Measurements from ENCODE around the gene PSG5.
"Not testable (repeated sequence)": the region's sequence is repeated elsewhere in the genome, so short reads cannot be mapped to it uniquely, and the experiment has no call there.

PSG5 gene

DNA sequence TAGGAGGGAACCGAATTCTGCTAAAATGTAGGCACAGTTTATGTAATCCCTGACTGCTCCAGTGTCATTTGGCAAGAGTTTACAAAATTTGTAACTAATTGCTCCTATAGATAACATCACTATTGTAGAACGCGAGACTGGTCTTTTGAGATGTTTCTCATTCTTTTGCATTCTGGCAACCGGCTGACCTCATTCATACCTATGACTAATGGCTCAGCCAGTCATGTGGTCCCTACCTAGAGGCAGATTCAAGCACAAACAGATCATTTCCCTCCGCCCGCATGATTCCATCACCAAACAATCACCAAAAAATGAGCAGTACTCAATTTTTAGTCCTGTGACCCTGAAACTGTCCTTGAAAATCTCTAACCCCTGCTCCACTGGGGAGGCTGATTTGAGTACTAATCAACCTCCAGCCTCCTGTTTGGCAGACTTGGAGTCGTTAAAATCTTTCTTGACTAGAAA is 15.0 kb upstream of the PSG5 start:
- H3K9me3 Mint-ChIP-seq; H3K4me3 Mint-ChIP-seq; H3K27me3 Mint-ChIP-seq; H3K4me1 Mint-ChIP-seq (ENCODE audit: low read depth); H3K36me3 Mint-ChIP-seq (ENCODE audit: low read depth); H3K27ac Mint-ChIP-seq; intact Hi-C loops (cut with micrococcal nuclease): not testable (repeated sequence)

DNA sequence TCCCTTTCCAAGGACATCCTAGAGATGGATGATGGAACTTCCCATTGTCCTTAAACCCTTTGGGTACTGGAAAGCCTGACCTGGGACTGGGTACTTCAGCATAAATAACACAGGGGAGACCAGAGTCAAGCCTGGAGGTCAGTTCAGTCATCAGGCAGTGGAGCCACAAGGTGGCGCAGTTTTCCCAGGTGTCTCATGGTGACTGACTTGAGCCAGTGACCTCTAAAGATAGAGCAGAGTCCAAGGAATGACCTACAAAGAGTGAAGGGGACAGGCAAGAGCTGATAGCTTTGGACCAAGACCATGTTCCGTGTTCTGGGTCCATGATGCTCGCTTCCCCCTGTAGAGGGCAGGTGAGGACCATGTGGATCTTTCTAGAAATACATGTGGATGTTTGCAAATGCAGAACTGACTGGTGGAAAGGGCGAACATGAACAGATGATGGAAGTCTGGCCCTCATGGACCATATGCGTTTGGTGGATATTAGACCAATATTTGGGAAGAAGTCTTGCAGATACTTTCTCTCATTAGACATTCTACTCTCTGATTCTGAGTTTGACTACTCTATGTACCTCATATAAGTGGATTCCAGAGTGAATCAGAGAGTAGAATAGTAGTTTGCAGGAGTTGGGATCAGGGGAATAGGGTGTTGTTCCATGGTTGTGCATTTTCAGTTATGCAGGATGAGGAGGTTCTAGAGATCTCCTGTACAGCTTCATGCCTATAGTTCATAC is 12.5 kb upstream of the PSG5 start:
- H3K27me3 Mint-ChIP-seq; H3K27ac Mint-ChIP-seq; H3K4me3 Mint-ChIP-seq; intact Hi-C loops (cut with micrococcal nuclease); H3K9me3 Mint-ChIP-seq; H3K4me1 Mint-ChIP-seq (ENCODE audit: low read depth); H3K36me3 Mint-ChIP-seq (ENCODE audit: low read depth): not testable (repeated sequence)

DNA sequence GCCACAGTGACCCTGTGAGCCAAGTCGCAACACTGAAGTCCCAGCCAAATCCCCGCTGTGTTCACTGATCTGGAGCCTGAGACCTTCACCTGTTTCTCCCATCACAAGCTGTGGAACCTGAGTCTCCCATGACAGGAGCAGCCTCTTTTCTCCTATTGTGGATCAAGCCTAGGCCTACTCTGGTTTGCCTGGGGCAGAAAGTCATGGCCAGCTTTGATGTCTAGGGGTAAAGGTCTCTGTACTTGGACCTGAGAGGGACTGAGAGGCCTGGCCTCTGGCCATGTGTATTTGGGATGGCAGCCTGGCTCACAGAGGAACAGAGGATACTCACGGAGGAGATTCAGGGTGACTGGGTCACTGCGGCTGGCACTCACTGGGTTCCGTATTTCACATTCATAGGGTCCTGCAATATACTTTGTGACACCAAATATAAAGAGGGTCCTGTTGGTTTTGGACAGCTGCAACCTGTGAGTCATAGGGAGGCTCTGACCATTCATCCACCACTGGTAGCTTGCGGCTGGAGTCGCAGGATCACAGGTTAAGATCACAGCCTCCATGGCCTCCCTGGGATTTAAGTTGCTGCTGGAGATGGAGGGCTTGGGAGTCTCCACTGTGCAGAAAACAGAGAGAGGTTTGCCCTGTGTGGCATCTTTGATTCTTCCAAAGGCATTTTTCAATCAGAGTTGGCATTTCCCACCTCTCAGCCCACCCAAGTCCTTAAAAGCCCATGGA is 11.5 kb upstream of the PSG5 start:
- H3K4me1 Mint-ChIP-seq (ENCODE audit: low read depth); H3K9me3 Mint-ChIP-seq; H3K27ac Mint-ChIP-seq; H3K36me3 Mint-ChIP-seq (ENCODE audit: low read depth); H3K27me3 Mint-ChIP-seq; H3K4me3 Mint-ChIP-seq; intact Hi-C loops (cut with micrococcal nuclease): not testable (repeated sequence)

DNA sequence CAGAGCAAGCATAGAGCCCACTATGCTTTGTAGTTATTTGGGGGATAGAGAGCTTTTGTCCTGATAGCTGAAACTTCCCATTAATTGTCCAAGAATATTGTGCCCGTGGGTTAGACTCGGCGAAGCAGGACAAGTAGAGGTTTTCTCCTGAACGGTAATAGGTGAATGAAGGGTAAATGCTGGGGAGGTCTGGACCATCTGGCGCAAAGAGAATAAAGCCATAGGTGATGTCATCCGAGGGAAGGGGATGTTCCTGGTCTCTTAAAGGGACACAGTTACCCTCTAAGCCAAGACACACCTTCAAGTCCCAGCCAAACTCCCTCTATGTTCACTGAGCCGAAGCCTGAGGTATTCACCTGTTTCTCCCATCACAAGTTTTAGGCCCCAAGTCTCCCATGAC is 8.1 kb upstream of the PSG5 start:
- H3K36me3 Mint-ChIP-seq (ENCODE audit: low read depth); H3K4me1 Mint-ChIP-seq (ENCODE audit: low read depth); H3K9me3 Mint-ChIP-seq; intact Hi-C loops (cut with micrococcal nuclease); H3K4me3 Mint-ChIP-seq; H3K27me3 Mint-ChIP-seq; H3K27ac Mint-ChIP-seq: not testable (repeated sequence)

DNA sequence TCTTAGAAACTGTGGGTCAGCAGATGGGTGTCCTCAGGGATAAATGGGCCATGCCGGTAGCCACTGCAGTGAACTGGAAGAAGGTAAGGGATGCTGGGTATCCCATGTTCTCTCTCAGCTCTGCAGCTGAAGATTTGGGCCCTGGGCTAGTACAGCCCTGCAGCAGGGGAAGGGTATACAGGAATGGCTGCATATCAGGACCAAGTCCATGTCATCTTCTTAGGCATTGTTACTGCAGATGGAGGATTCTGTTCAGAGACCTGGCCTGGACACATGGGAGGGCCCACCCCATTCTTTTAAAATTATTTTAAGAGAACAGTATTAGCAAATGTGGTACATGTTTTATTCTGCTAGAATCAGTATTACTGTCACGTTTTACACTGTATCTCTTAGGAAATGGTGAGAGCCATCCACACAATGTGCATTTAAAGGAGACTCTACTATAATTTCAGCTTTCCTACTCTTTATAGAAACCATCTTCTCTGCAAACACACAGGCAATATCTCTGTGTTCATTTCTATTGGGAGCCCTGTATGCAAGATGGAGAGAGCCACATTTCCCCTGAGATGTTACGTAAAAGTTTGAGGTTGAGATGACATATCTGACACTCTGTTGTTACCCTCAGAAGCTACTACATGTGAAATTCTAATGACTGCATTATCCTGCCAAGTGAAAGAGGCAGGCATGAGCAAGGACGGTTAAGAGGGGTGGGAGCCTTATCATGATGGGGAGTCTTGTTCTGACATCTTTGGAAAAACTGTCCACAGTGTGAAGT is 6.2 kb upstream of the PSG5 start:
- H3K36me3 Mint-ChIP-seq (ENCODE audit: low read depth); H3K4me3 Mint-ChIP-seq; intact Hi-C loops (cut with micrococcal nuclease); H3K4me1 Mint-ChIP-seq (ENCODE audit: low read depth); H3K27ac Mint-ChIP-seq; H3K9me3 Mint-ChIP-seq; H3K27me3 Mint-ChIP-seq: not testable (repeated sequence)

DNA sequence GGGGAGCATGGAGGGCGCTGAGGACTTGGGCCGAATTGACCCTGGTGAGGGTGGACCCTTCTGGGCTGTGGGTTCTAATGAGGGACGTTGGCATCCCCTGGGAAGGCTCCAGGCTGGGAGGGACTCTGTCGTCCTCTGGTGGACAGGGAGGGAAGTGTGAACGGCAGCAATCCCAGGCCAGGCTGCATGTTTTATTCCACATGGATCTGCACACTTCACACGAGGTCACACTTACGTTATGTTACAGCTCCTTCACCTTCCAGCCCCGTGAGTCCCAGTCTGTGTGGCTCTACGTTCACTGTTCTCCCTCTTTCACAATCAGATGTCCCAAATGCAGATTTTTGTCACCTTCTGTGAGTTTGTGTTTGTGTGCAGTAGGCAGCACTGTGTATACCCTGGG is 1.8 kb upstream of the PSG5 start:
- H3K9me3 Mint-ChIP-seq; H3K36me3 Mint-ChIP-seq (ENCODE audit: low read depth); intact Hi-C loops (cut with micrococcal nuclease); H3K4me1 Mint-ChIP-seq (ENCODE audit: low read depth); H3K27me3 Mint-ChIP-seq; H3K27ac Mint-ChIP-seq; H3K4me3 Mint-ChIP-seq: not testable (repeated sequence)

DNA sequence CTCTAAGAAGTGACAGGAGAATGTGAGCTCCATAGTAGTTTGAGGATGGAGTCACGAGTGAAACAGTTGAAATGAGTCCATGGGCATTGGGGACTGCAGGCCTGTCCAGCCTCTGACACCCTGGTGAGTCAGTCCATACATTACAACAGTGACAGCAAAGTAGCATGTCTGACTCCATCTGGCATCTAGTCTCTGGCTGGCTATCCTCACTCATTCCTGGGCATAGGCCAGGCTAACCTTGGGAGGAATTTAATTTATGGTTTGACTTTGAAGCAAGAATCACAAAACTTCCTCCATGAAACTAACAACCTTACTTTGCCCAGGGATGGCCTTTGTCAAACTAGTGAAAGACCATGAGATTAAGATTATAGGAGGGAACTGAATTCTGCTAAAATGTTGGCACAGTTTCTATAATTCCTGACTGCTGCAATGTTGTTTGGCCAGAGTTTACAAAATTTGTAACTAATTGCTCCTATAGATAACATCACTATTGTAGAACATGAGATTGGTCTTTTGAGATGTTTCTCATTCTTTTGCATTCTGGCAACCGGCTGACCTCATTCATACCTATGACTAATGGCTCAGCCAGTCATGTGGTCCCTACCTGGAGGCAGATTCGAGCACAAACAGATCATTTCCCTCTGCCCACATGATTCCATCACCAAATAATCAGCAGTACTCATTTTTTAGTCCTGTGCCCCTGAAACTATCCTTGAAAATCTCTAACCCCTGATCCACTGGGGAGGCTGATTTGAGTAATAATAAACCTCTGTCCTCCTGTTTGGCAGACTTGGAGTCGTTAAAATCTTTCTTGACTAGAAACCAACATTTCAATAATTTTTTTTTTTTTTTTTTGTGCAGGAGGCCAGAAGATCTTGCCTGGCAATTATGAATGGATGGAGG is 4.2 kb downstream of the PSG5 start:
- H3K4me1 Mint-ChIP-seq (ENCODE audit: low read depth); intact Hi-C loops (cut with micrococcal nuclease); H3K27me3 Mint-ChIP-seq; H3K9me3 Mint-ChIP-seq; H3K27ac Mint-ChIP-seq; H3K4me3 Mint-ChIP-seq; H3K36me3 Mint-ChIP-seq (ENCODE audit: low read depth): not testable (repeated sequence)

DNA sequence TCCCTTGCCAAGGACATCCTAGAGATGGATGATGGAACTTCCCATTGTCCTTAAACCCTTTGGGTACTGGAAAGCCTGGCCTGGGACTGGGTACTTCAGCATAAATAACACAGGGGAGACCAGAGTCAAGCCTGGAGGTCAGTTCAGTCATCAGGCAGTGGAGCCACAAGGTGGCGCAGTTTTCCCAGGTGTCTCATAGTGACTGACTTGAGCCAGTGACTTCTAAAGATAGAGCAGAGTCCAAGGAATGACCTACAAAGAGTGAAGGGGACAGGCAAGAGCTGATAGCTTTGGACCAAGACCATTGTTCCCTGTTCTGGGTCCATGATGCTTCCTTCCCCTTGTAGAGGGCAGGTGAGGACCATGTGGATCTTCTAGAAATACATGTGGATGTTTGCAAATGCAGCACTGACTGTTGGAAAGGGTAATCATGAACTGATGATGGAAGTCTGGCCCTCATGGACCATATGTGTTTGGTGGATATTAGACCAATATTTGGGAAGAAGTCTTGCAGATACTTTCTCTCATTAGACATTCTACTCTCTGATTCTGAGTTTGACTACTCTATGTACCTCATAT is 6.7 kb downstream of the PSG5 start:
- H3K4me1 Mint-ChIP-seq (ENCODE audit: low read depth); intact Hi-C loops (cut with micrococcal nuclease); H3K36me3 Mint-ChIP-seq (ENCODE audit: low read depth); H3K4me3 Mint-ChIP-seq; H3K9me3 Mint-ChIP-seq; H3K27ac Mint-ChIP-seq; H3K27me3 Mint-ChIP-seq: not testable (repeated sequence)

DNA sequence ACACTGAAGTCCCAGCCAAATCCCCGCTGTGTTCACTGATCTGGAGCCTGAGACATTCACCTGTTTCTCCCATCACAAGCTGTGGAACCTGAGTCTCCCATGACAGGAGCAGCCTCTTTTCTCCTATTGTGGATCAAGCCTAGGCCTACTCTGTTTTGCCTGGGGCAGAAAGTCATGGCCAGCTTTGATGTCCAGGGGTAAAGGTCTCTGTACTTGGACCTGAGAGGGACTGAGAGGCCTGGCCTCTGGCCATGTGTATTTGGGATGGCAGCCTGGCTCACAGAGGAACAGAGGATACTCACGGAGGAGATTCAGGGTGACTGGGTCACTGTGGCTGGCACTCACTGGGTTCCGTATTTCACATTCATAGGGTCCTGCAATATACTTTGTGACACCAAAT is 7.8 kb downstream of the PSG5 start:
- not testable (repeated sequence) for H3K27ac Mint-ChIP-seq

DNA sequence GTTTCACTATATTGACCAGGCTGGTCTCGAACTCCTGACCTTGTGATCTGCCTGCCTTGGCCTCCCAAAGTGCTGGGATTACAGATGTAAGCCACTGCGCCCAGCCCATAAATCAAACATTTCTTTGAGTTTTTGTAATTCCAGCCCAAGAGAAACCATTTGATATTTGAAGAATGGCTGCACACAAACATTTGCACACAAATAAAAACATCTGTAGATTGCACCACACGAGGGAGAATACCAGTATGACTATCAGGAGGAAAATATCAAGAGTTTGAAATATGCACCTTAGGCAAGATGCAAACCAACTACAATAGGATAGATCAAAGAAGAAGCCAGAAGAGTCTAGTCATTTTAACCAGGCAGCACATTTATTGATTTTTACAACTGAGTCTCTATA is 20.4 kb downstream of the PSG5 start:
- H3K27ac Mint-ChIP-seq; H3K36me3 Mint-ChIP-seq (ENCODE audit: low read depth); H3K9me3 Mint-ChIP-seq; H3K4me1 Mint-ChIP-seq (ENCODE audit: low read depth); H3K27me3 Mint-ChIP-seq; intact Hi-C loops (cut with micrococcal nuclease); H3K4me3 Mint-ChIP-seq: not testable (repeated sequence)

More for the DNA sequence above, 7.8 kb downstream of the PSG5 start:
- H3K36me3 Mint-ChIP-seq (ENCODE audit: low read depth); H3K9me3 Mint-ChIP-seq; intact Hi-C loops (cut with micrococcal nuclease); H3K4me1 Mint-ChIP-seq (ENCODE audit: low read depth); H3K27me3 Mint-ChIP-seq; H3K4me3 Mint-ChIP-seq: not testable (repeated sequence)

DNA sequence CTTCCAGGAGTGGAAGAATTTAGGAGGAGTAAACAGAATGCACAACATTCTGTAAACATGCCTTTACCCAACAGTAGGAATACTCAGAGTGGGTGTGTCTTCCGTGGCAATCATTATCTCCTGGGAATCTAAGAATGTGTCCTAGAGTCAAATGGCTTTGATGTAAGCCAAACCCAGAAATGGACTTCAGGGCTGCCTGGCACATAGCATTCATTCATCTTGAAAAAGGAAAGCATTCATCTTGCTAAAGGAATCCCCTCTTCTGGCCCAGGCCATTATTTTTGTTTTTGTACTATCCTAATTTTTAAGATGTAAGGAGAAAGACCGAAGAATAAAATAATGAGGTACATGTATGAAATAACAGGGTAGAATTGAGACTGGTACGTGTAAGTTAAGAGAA is 23.2 kb downstream of the PSG5 start:
- intact Hi-C loops (cut with micrococcal nuclease); H3K4me3 Mint-ChIP-seq; H3K36me3 Mint-ChIP-seq (ENCODE audit: low read depth); H3K4me1 Mint-ChIP-seq (ENCODE audit: low read depth); H3K27ac Mint-ChIP-seq; H3K9me3 Mint-ChIP-seq; H3K27me3 Mint-ChIP-seq: not testable (repeated sequence)

DNA sequence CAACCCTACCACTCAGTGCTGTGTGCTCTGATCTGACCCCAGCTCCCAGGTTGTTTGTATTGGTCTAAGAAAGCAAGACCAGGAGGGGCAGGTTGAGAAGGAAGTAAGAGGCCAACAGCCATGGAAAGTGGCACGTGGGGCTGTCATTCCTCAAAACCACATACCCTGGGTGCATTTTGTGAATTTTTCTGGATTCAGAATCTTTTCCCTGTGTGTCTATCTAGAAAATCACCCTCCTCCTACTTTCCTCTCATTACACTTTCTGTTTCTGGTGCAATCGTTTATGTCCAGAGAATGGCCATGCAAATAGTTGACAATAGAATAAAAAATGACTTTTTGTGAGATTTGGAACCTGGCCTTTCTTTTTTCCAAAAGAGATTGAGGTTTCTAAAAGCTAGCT is 24.1 kb downstream of the PSG5 start:
- intact Hi-C loops (cut with micrococcal nuclease); H3K4me1 Mint-ChIP-seq (ENCODE audit: low read depth); H3K4me3 Mint-ChIP-seq; H3K27ac Mint-ChIP-seq; H3K9me3 Mint-ChIP-seq; H3K36me3 Mint-ChIP-seq (ENCODE audit: low read depth); H3K27me3 Mint-ChIP-seq: not testable (repeated sequence)

DNA sequence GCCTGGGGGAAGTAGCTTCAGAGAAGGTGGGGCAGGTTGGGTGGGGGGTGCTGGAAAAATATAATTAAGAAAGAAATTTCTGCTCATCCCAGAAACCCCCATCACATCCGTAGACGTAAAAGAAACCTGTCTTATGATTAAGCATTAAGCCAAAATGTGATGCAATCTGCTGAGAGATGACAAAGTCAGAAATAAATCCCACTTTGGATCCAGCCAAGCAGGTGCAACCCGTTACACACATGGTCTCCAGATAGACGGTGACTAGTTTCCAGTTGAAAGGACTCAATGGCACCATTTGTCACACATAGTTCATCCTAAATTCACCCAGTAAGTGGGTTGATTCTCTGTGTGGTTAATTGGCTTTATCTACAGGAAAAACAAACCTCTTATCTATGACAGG is 34.1 kb downstream of the PSG5 start:
- no peaks in the 10 kb centered on the region for H3K27me3 Mint-ChIP-seq
- no peak overlapping the region for H3K27ac Mint-ChIP-seq

More for the DNA sequence above, 34.1 kb downstream of the PSG5 start:
- peaks cover 9% of the 10 kb centered on the region for H3K9me3 Mint-ChIP-seq
- no peaks in the 10 kb centered on the region for H3K4me1 Mint-ChIP-seq (ENCODE audit: low read depth)
- no peak overlapping the region for H3K4me3 Mint-ChIP-seq
- H3K36me3 Mint-ChIP-seq (ENCODE audit: low read depth): no peaks in the 10 kb centered on the region
- intact Hi-C loops (cut with micrococcal nuclease): no loop called here
